Sigmoid colon (tissue), 7 donors: Measurements from ENCODE around the gene C1S. TPM values are rescaled to one million over a fixed set of nuclear protein-coding genes. Genes with fewer than 3 reads are reported as not detected.
"Not testable (repeated sequence)": the region's sequence is repeated elsewhere in the genome, so short reads cannot be mapped to it uniquely, and the experiment has no call there.

Source experiments
- DNase-seq: peaks from one replicate; pipeline ENCODE4 v3.0.0-alpha.2; 2019
- H3K27ac ChIP-seq, 4 donors: fragments of 200-600 bp; sonication (generic); one replicate each; pipeline ENCODE4 v1.5.1; 2016 to 2019; ENCODE audit warnings: mild to moderate bottlenecking in 1 of 4
- H3K27me3 ChIP-seq, 3 donors: fragments of 200-600 bp; sonication (generic); one replicate each; pipeline ENCODE4 v1.5.1; 2019; ENCODE audit warnings: mild to moderate bottlenecking in 1 of 3
- H3K36me3 ChIP-seq, 4 donors: fragments of 200-600 bp; sonication (generic); one replicate each; pipeline ENCODE4 v1.5.1; 2016 to 2019
- H3K4me1 ChIP-seq, 4 donors: fragments of 200-600 bp; sonication (generic); one replicate each; pipeline ENCODE4 v1.5.1; 2017 to 2019
- H3K4me3 ChIP-seq, 4 donors: fragments of 200-600 bp; sonication (generic); one replicate each; pipeline ENCODE4 v1.5.1; 2017 to 2019; ENCODE audit warnings: mild to moderate bottlenecking in 2 of 4, moderate library complexity in 1 of 4
- H3K9me3 ChIP-seq, 4 donors: fragments of 200-600 bp in 3 of 4; sonication (generic) in 3 of 4; one replicate each; pipeline versions ENCODE4 v1.5.1 to v1.6.1; 2013 to 2019
- CTCF ChIP-seq, 4 experiments: fragments of 450-650 bp in 3 of 4; fragments of 200-600 bp in 1 of 4; IDR thresholded peaks; one replicate each; pipeline ENCODE4 v1.5.1; 2016 to 2019; ENCODE audit warnings: antibody characterized with exemption in 4 of 4, mild to moderate bottlenecking in 3 of 4, moderate library complexity in 2 of 4
- EP300 ChIP-seq, 4 donors: sonication (generic); formaldehyde crosslinking; IDR thresholded peaks; one replicate each; pipeline ENCODE4 v1.6.1; 2017; ENCODE audit warnings: antibody characterized with exemption in 4 of 4
- POLR2A ChIP-seq, 2 donors: fragments of 450-650 bp; IDR thresholded peaks; one replicate each; pipeline ENCODE4 v1.6.1; 2016; ENCODE audit warnings: antibody characterized with exemption in 2 of 2, mild to moderate bottlenecking in 2 of 2, moderate library complexity in 2 of 2
- POLR2AphosphoS5 ChIP-seq, 4 donors: sonication (generic); formaldehyde crosslinking; IDR thresholded peaks; one replicate each; pipeline ENCODE4 v1.6.1; 2017; ENCODE audit warnings: antibody characterized with exemption in 4 of 4
- WGBS, 2 donors: extraction: QIAGEN DNeasy Blood & Tissue Kit; methylation state at CpG; one replicate each; pipeline ENCODE4 v1.1.7; 2013; 5-methylcytosine and 5-hydroxymethylcytosine counted together
- intact Hi-C: fragments of 100-400 bp; cut with DNase I; formaldehyde crosslinking; loops from one replicate; pipeline ENCODE4 v1.15.1; 2023
- polyA plus RNA-seq, 3 donors: library from polyadenylated mRNA; stranded (reverse); fragments of 200-250 nt; gene quantifications; one replicate each; pipeline ENCODE4 v1.2.3, GENCODE V29; 2013
- total RNA-seq, 4 donors: library from RNA; depleted of rRNA; stranded (reverse); fragments of >200 nt; gene quantifications; one replicate each; pipeline ENCODE4 v1.1.0, GENCODE V29; 2016
- donor health status: healthy with polysubstance abuse.
- donor health status: Bipolar disorder and iron deficiency.
- donor health status: healthy.

The C1S gene
- total and polyA plus RNA-seq, 7 donors = 15.5 to 622 (median 420) TPM

GRCh38 chr12:7045913-7046312 is 14.6 kb upstream of the C1S start:
- DNase-seq = no peak
- Histone ChIP-seq H3K27me3 (no peaks in the 10 kb centered on the region), H3K9me3 (no peaks in the 10 kb centered on the region), H3K27ac (no peak overlapping the region), H3K36me3 (no peaks in the 10 kb centered on the region), H3K4me1 (peaks cover 0 to 4% (median 0%) of the 10 kb centered on the region in 4 donors), H3K4me3 (no peak overlapping the region)
- 92 to 93% methylated on average over 9 of the region's 9 CpGs for WGBS, 2 donors
- no peak for TF ChIP-seq EP300 (IDR thresholded peaks at IDR 0.05)
- no peak for TF ChIP-seq POLR2A (IDR thresholded peaks at IDR 0.05)
- TF ChIP-seq POLR2AphosphoS5 (IDR thresholded peaks at IDR 0.05) = no peak
- no peak for TF ChIP-seq CTCF (IDR thresholded peaks at IDR 0.05)
- intact Hi-C loops = no loop called here

- Histone ChIP-seq H3K9me3 (no peaks in the 10 kb centered on the region), H3K4me3 (no peak overlapping the region), H3K27ac (no peak overlapping the region), H3K4me1 (peaks cover 0 to 4% (median 0%) of the 10 kb centered on the region in 4 donors), H3K27me3 (no peaks in the 10 kb centered on the region), H3K36me3 (no peaks in the 10 kb centered on the region)
- DNase-seq = no peak
- intact Hi-C loops = no loop called here
- no peak for TF ChIP-seq POLR2A (IDR thresholded peaks at IDR 0.05)
- TF ChIP-seq EP300 (IDR thresholded peaks at IDR 0.05) = no peak
- no peak for TF ChIP-seq CTCF (IDR thresholded peaks at IDR 0.05)
- no peak for TF ChIP-seq POLR2AphosphoS5 (IDR thresholded peaks at IDR 0.05)
- 81 to 83% methylated on average over 5 of the region's 5 CpGs for WGBS, 2 donors
Observed at GRCh38 chr12:7046383-7047105, 14.0 kb upstream of the C1S start.

- Histone ChIP-seq H3K4me3 (no peak overlapping the region), H3K4me1 (peaks cover 0 to 4% (median 0%) of the 10 kb centered on the region in 4 donors), H3K27me3 (no peaks in the 10 kb centered on the region), H3K9me3 (no peaks in the 10 kb centered on the region), H3K36me3 (no peaks in the 10 kb centered on the region), H3K27ac (no peak overlapping the region)
- no peak for TF ChIP-seq POLR2AphosphoS5 (IDR thresholded peaks at IDR 0.05)
- intact Hi-C loops = no loop called here
- WGBS, 2 donors = 49 to 67% methylated on average over 5 of the region's 5 CpGs
- DNase-seq = no peak
Observed at GRCh38 chr12:7047306-7047705, 13.2 kb upstream of the C1S start.

- DNase-seq, intact Hi-C loops, H3K27me3 ChIP-seq, H3K36me3 ChIP-seq, H3K4me3 ChIP-seq, H3K4me1 ChIP-seq, H3K27ac ChIP-seq, H3K9me3 ChIP-seq: not testable (repeated sequence)
- WGBS, 2 donors = 90 to 92% methylated on average over 10 of the region's 10 CpGs
Observed at GRCh38 chr12:7049445-7049951, 11.0 kb upstream of the C1S start.

GRCh38 chr12:7049973-7050372 is 10.5 kb upstream of the C1S start:
- H3K4me1 ChIP-seq, DNase-seq, H3K9me3 ChIP-seq, H3K36me3 ChIP-seq, H3K4me3 ChIP-seq, H3K27me3 ChIP-seq, intact Hi-C loops, H3K27ac ChIP-seq: not testable (repeated sequence)
- 93 to 95% methylated on average over 3 of the region's 3 CpGs for WGBS, 2 donors

- H3K9me3 ChIP-seq = no peaks in the 10 kb centered on the region
- peaks cover 0 to 10% (median 2%) of the 10 kb centered on the region in 4 donors for H3K4me1 ChIP-seq
- no peak overlapping the region for H3K4me3 ChIP-seq
- DNase-seq = no peak
- TF ChIP-seq POLR2AphosphoS5 (IDR thresholded peaks at IDR 0.05) = no peak
- TF ChIP-seq CTCF (IDR thresholded peaks at IDR 0.05) = no peak
- no peaks in the 10 kb centered on the region for H3K36me3 ChIP-seq
- H3K27ac ChIP-seq = no peak overlapping the region
- intact Hi-C loops = no loop called here
- 84 to 89% methylated on average over 4 of the region's 4 CpGs for WGBS, 2 donors
- no peaks in the 10 kb centered on the region for H3K27me3 ChIP-seq
Observed at GRCh38 chr12:7054925-7055324, 5.6 kb upstream of the C1S start.

GRCh38 chr12:7055736-7056135 is 4.8 kb upstream of the C1S start:
- DNase-seq, H3K36me3 ChIP-seq, H3K27ac ChIP-seq, H3K9me3 ChIP-seq, intact Hi-C loops, H3K4me3 ChIP-seq, H3K27me3 ChIP-seq: not testable (repeated sequence)
- 94 to 96% methylated on average over 2 of the region's 2 CpGs for WGBS, 2 donors
- H3K4me1 ChIP-seq = peaks cover 0 to 14% (median 7%) of the 10 kb centered on the region in 4 donors
